DMS53 (cell line): ENCODE results near the gene BDKRB1.

Source experiments
- DNase-seq: peaks from one replicate; lab custom pipeline; 2025; lab: John Stamatoyannopoulos, UW

BDKRB1 gene

DNA sequence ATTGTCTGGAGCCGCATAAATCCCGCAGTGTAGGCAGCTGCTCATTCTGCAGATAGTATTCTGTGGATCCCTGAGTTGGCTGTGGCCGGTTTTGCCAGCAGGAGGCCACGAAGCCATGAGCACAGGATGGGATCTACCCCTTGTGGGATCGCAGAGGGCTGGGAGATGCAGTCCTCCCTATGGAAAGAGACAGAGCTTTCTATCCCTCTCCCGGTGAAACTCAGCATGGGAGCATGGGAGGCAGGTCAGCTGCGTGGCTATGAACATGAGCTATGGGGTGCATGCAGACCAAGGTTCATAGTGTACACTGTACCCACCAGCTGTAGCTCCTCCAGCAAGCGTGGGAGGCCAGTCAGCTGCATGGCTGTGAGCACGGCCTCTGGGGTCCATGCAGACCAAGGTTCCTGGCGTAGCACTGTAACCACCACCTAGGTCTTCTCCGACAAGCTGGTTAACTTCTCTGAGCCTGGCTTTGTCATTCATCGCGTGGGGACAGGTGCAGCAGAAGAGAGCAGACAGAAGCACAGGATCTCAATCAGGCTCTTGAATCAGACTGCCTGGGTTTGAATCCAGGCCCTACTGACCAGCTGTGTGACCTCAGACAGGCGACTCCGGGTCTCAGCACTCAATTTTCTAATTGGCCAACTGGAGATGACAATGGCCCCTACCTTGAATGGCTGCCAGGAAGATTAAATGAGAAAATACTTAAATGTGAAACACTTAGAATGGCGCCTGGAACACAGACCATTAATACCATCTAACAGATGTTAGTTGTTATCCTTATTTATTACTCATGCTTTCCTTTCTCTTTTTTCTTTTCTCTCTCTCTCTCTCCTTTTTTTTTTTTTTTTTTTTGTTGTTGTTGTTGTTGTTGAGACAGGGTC, 6.0 kb downstream of the BDKRB1 start:
- peak; percentile 37 for DNase-seq

DNA sequence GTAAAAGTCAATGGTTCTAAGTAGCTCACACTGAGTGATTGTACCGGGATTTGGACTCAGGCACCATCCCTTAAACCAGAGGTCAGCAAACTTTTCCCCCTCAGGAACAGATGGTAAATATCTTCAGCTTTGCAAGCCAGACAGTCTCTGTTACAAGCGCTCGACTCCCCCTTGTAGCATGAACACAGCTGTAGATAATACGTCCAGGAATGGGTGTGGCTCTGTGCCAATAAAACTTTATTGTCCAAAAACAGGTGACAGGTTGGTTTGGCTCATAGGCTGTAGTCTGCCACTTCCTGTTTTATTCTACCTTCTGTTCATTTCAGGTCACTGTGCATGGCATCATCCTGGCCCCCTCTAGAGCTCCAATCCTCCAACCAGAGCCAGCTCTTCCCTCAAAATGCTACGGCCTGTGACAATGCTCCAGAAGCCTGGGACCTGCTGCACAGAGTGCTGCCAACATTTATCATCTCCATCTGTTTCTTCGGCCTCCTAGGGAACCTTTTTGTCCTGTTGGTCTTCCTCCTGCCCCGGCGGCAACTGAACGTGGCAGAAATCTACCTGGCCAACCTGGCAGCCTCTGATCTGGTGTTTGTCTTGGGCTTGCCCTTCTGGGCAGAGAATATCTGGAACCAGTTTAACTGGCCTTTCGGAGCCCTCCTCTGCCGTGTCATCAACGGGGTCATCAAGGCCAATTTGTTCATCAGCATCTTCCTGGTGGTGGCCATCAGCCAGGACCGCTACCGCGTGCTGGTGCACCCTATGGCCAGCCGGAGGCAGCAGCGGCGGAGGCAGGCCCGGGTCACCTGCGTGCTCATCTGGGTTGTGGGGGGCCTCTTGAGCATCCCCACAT, 7.6 kb downstream of the BDKRB1 start:
- DNase-seq, result peak; percentile 5

- no peak for DNase-seq
These were observed 8.2 kb downstream of the BDKRB1 start for GRCh38 chr14:96264200-96264553.

- peak; percentile 31 for DNase-seq
These were observed 8.8 kb downstream of the BDKRB1 start for GRCh38 chr14:96264853-96265252.

DNA sequence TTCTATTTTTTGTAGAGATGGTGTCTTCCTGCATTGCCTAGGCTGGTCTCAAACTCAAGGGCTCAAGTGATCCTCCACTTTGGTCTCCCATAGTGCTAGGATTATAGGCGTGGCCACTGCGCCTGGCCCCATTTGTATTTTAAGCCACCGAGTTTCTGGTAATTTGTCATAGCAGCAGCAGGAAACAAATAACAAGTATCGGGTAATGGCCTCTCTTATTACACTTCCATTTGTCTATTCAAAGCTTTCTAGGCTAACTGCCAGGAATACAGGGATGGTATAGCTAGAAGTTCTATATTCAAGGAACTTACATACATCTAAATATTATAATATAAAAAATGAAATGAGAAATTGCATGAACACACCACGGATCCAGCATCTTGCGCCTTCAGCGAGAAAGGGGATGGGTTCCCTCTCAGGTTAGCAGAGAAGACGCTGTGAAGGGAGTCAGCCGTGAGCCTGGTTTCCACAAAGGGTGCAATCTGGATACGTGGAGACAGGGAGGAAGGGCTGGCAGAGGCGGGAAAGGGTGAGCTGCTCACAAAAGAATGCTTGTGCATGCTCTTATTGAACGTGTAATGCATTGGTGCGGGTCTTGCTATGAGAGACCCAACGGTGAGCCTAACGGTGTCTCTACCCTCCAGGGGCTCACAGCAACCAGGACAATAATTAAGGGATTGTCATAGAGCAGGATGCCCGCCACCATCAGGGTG, 9.5 kb downstream of the BDKRB1 start:
- peak; percentile 2 for DNase-seq

DNA sequence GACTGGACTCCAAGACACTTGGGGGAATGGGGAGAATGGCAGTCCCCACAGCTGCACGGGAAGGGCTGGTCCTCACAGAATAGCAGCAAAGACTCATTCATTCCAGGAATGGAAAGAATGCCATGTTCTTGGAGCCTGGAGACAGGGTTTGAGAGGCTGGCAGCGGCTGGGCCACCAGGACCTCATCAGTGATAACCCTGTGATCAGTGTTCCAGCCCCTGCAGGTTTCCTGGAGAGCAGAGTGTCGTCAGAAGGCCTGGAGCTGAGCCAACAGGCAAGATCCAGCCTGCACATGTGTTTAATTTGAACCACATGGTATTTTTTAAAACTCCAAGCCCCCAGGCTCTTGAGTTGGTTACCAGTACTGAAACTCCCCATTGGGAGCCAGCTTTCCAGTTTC, 11.3 kb downstream of the BDKRB1 start:
- peak; percentile 18 for DNase-seq

- DNase-seq, result no peak
These were observed 11.9 kb downstream of the BDKRB1 start for GRCh38 chr14:96267916-96268315.

DNA sequence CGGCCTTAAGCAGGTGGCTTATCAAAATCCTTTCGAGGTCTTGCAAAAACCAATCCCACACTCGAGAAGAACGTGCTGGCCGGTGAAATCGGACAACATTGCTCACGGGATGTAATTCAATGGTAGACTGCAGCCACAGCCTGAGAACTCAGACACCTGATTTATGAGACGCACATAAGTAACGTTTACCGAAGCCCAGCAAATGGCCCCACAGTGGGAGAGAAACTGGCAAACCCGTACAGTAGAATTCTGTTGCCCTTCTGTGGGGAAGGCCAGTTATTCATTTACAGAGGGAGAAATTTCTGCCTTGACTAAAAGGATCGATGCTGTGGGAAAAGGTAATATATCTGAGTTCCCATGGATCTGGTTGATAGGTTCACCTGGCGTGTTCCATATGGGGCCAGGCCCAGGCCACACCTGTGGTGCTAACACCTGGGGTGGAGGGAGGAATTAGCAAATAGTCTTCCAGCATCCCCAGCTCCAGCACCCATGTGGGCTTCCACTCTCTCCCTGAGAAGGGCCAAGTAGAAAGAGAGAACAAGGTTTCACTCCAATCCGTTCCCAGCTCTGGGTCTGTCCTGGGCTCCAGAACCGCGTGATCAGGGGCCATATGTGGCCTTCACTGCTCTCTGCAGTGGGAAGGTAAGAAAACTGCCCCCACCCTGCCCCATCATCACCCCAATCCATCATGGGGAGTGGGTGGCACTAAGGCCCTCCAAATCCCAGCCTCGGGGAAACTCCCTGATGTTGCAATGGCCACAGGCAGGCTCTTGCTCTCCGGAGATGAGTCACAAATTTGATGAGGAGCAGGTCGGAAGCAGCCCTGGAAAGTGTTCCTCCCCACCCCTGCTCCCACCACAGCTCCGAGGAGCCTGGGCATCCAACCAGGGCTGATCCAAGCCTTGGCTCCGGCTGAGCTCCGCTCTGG, 12.7 kb downstream of the BDKRB1 start:
- peak; percentile 6 for DNase-seq

DNA sequence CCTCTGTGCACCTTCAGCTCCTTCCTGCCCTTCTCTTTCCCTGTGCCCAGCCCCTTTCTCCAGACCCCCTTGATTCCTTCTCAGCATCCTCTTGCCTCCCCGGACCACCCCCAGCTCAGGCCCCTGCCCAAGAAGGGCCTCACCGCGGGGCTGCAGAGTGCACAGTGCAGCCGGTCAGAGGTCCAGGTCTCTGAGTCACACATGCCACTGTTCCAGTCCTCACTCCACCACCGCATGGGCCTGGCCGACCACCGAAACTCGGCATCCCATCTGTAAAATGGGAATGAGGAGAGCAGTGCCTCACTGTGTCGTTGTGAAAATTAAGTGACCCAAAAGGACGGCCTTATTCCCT, 13.3 kb downstream of the BDKRB1 start:
- no peak for DNase-seq

GRCh38 chr14:96270565-96271420, 14.8 kb downstream of the BDKRB1 start:
- DNase-seq, result no peak

- DNase-seq, result no peak
These were observed 15.4 kb downstream of the BDKRB1 start for GRCh38 chr14:96271421-96271762.

DNA sequence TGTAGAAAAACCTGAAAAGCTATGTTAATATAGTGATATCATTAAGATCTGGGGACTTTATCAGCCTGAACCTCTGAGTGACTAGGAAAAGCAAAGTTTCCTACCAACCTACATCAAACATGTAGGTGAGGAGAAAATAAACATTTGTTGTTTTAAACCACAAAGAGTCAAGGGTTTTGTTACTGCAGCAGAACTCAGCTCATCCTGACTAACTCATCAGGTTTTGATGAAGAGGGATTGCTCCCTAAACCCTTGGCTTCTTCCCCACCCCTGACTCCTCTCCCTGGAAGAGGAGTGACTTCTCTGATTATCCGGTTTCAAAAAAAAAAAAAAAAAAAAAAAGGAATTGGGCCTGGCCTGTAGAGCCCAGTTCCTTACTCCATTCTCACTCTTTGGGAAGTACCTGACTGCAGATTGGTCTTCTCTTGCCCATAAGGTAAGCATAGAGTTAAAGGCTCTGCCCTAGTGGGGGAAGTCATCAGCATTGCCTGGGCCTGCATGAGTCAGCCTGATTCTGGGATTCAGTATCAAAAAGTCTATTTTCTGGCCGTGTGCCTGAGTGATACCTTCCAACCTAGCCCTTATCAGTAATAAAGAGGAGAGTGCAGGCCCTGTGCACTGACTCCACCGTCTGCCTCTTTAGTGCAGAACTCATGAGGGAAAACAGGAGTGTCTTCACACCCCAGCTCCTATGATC, 16.9 kb downstream of the BDKRB1 start:
- no peak for DNase-seq

DNA sequence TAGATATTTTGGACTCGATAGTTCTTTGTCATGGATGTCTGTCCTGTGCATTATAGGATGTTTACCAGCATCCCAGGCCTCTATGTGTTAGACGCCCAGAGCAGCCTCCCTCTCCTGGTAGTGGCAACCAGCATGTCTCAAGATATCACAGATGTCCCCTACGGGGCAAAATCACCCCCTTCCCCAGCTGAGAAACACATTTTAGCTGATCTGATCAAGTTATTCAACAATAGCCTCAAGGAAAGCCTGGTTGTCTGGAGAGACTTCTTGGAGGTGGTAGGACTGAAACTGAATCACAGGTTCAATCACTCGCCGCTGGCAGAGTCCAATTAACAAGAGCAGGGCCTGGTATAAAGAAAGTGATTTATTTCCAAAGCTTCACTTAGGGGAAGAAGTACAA, 17.6 kb downstream of the BDKRB1 start:
- no peak for DNase-seq

- no peak for DNase-seq
These were observed 18.1 kb downstream of the BDKRB1 start for GRCh38 chr14:96274122-96274521.

DNA sequence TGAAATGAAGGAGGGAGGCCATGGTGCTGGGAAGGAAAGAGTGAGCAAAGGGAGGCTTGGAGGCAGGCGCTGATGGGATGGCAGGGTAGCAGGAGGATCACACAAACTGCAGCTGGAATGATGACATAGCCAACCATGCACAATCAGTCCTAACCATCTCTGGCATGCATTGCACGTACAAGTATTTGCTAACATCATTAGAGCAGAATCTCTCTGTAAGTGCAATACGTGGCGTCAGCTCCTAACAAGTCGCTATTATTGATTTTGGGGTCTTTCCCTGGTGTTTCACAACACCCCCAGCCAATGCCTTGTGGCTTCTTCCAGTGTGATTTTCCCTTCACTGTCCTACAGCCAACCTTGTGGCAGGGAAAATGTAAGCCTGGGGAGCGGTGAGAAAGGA, 18.5 kb downstream of the BDKRB1 start:
- no peak for DNase-seq

DNA sequence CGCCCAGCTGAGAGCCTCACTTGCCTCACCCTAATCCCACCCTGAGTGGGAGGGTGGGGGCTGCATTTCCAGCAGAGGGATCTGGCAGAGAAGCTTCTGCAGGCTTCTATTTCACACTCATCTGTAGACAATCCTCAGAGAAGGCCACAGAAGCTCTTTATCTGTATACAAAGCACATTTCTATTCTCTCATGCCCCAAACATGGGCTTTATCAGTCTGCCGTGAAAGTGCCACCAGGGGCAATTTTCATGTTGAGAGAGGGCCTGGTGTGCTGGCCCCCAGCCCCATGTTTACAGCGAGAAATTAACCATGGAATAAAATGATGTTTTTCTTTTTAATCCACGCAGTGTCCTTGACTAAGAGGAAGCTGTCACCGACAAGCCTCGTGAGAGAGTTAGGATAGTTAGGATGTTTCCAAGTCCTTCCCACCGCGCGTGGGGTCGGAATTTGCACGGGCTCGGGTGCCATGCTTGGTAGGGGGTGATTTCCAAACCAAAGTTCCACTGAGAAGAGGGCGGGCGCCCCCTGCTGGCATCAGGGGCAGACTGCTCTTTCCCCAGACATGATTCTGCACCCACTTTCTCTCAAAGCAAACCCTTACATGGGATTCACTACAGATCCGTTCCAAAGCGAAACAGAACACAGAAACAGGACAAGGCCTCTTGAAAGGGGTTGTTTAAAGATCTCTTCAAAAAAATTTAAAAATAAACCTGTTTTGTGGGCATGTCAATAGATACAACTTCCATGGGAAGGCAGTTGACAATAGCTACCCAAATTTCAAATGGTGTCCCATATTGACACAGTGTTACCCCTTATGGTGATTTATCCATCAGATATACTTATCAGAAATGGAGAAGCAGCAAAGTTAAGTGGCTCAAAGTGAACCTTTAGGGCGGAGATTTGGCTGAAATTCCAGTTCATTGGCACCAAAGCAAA, 19.4 kb downstream of the BDKRB1 start:
- DNase-seq, result peak; percentile 72

- no peak for DNase-seq
These were observed 21.9 kb downstream of the BDKRB1 start for GRCh38 chr14:96277890-96278289.

- DNase-seq, result no peak
These were observed 23.6 kb downstream of the BDKRB1 start for GRCh38 chr14:96279564-96279963.

DNA sequence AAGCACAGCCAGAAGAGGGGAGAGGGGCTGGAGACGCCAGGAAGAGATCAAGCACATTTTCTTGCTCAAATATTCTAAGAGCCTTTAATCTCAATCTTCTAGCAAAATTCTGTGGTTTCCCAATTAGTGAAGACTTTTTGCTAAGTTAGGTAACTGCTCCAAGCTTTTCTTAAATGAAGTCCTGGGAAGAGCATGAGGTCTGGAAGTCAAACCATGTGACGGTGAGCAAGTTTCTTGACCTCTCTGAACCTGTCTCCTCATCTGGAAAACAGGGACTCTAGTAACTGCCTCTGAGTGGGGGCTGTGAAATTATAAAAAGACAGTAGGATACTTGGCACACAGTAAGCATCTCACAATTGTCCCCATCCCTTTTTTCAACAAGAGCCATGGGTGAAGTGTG, 24.1 kb downstream of the BDKRB1 start:
- DNase-seq, result no peak
